Ovary (tissue), 9 donors: ENCODE measurements around the gene LAS1L. TPM values are rescaled to one million over a fixed set of nuclear protein-coding genes. Genes with fewer than 3 reads are reported as not detected.

Experiments
- DNase-seq, 5 donors: peaks; one replicate each; pipeline ENCODE4 v3.0.0-alpha.2; 2019 to 2020
- H3K27ac ChIP-seq, 2 donors: fragments of 200-600 bp; one replicate each; pipeline versions ENCODE4 v1.5.1 to v1.8.0; 2019 to 2022
- H3K27me3 ChIP-seq: fragments of 200-600 bp; one replicate; pipeline ENCODE4 v1.8.0; 2022
- H3K36me3 ChIP-seq: fragments of 200-600 bp; sonication (generic); one replicate; pipeline ENCODE4 v1.5.1; 2019
- H3K4me1 ChIP-seq: one replicate; pipeline ENCODE4 v1.8.1; 2013; ENCODE audit warnings: mild to moderate bottlenecking, moderate library complexity; ENCODE audit not compliant: insufficient read depth
- H3K4me3 ChIP-seq: fragments of 200-600 bp; sonication (generic); one replicate; pipeline ENCODE4 v1.5.1; 2017
- H3K9me3 ChIP-seq, 2 donors: fragments of 200-600 bp in 1 of 2; sonication (generic) in 1 of 2; one replicate each; pipeline versions ENCODE4 v1.5.1 to v1.8.1; 2013 to 2019; ENCODE audit warnings: mild to moderate bottlenecking in 1 of 2, moderate library complexity in 1 of 2
- CTCF ChIP-seq, 3 donors: fragments of 450-650 bp in 2 of 3; fragments of 200-600 bp in 1 of 3; IDR thresholded peaks; one replicate each; pipeline versions ENCODE4 v1.5.1 to v1.8.0; 2016 to 2022; ENCODE audit warnings: antibody characterized with exemption in 3 of 3, mild to moderate bottlenecking in 1 of 3
- EP300 ChIP-seq: sonication (generic); formaldehyde crosslinking; IDR thresholded peaks from one replicate; pipeline ENCODE4 v1.6.1; 2017; ENCODE audit warnings: antibody characterized with exemption
- POLR2A ChIP-seq: fragments of 450-650 bp; IDR thresholded peaks from one replicate; pipeline ENCODE4 v1.6.1; 2017; ENCODE audit warnings: antibody characterized with exemption, mild to moderate bottlenecking, moderate library complexity
- WGBS, 3 donors: extraction: QIAGEN DNeasy Blood & Tissue Kit in 1 of 3; methylation state at CpG; one replicate each; pipeline versions ENCODE4 v1.1.5 to v1.1.7; 2013 to 2017; 5-methylcytosine and 5-hydroxymethylcytosine counted together
- intact Hi-C, 4 donors: fragments of 100-400 bp; cut with DNase I; formaldehyde crosslinking; loops; one replicate each; pipeline versions ENCODE4 v1.11.0 to v1.15.1; 2022 to 2023
- polyA plus RNA-seq, 2 donors: library from polyadenylated mRNA; stranded (reverse); fragments of 200-250 nt in 1 of 2; fragments of 350-450 nt in 1 of 2; fragmentation: Illumina TruSeq in 1 of 2; extraction: RNeasy Lipid Tissue Mini Kit (QIAGEN cat#74804) in 1 of 2; gene quantifications; one replicate each; pipeline ENCODE4 v1.2.3, GENCODE V29; 2013 to 2014
- total RNA-seq, 7 donors: library from RNA; depleted of rRNA in 2 of 7; stranded (reverse); fragments of >200 nt in 2 of 7; fragmentation: NEBNext Ultra II Directional in 3 of 7; extraction: Animal tissue kit (Norgen Biotek cat#: 25700) in 3 of 7; gene quantifications; one replicate each; pipeline versions ENCODE4 v1.1.0 to v1.2.4, GENCODE V29; 2016 to 2023
- donor health status: DM: no; HTN: no; CAD: no; lungs with moderate emphysema.
- donor health status: DM: no; HTN: no; CAD: no.
- donor health status: Bipolar disorder and iron deficiency.
- donor health status: DM: yes; HTN: yes; CAD: no.
- donor health status: DM: no; HTN: no; CAD: no.
- donor health status: DM: yes; HTN: yes; CAD: no.

Gene LAS1L
- total and polyA plus RNA-seq, 9 donors = 14.4 to 35.1 (median 30.9) TPM

DNA sequence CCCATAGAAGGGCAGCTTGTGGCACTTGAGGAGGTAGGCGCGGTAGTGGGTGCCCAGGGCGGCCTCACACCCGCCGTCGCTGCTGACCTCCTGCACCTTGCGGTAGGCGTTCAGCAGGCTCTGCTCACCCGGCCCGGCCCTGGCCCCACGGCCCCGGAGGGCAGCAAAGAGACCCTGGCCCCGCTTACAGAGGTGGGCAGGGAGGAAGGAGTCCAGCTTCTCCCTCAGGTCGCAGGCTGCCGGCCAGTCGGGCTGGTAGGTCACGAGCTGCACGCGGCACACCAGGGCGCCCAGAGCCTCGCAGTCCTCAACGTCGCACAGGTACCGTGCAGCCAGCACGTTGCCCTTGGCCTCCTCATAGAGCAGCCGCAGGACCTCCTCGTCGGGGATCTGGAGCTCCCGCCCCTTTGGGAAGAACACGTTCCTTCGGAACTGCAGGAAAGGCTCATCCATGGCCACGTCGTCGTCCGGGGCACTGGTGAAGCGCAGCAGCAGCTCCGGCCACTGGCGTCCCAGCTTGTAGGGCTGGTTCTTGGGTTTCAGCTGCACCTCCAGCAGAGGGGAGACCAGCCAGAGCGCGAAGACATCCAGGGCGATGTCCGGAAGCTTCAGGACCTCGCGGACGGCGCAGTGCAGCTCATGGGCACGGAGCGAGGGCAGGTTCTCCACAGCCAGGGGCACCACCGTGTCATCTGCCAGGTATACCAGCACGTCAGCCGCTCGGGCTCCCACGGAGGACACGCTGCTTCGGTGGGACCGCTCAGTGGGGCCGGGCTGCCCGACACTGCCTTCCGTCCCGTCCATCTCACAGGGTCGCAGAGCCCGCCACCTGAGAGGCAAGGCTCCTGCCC is 17.1 kb upstream of the LAS1L start:
- 90 to 91% (median 90%) methylated on average over 62 of the region's 62 CpGs for WGBS, 3 donors
- no peak overlapping the region for H3K4me3 ChIP-seq
- no peaks in the 10 kb centered on the region for H3K36me3 ChIP-seq
- H3K27ac ChIP-seq = no peak overlapping the region
- no peaks in the 10 kb centered on the region for H3K4me1 ChIP-seq
- no peak for TF ChIP-seq EP300
- TF ChIP-seq POLR2A = no peak
- TF ChIP-seq CTCF (IDR thresholded peaks at IDR 0.05) = no peak
- no peaks in the 10 kb centered on the region for H3K27me3 ChIP-seq
- no peak for DNase-seq
- H3K9me3 ChIP-seq = no peaks in the 10 kb centered on the region
- intact Hi-C loops = no loop called here

- TF ChIP-seq EP300 = no peak
- no peak for TF ChIP-seq POLR2A
- no peak for TF ChIP-seq CTCF (IDR thresholded peaks at IDR 0.05)
- 82 to 89% (median 82%) methylated on average over 16 of the region's 16 CpGs for WGBS, 3 donors
These were observed 16.5 kb upstream of the LAS1L start for GRCh38 chrX:65551086-65551485.

GRCh38 chrX:65545456-65545855 is 10.9 kb upstream of the LAS1L start:
- Histone ChIP-seq H3K9me3 (no peaks in the 10 kb centered on the region), H3K4me3 (no peak overlapping the region), H3K36me3 (no peaks in the 10 kb centered on the region), H3K27ac (no peak overlapping the region), H3K27me3 (no peaks in the 10 kb centered on the region), H3K4me1 (no peaks in the 10 kb centered on the region)
- no peak for TF ChIP-seq CTCF (IDR thresholded peaks at IDR 0.05)
- TF ChIP-seq EP300 = no peak
- TF ChIP-seq POLR2A = no peak
- intact Hi-C loops = no loop called here
- no peak for DNase-seq
- WGBS, 3 donors = 56 to 70% (median 66%) methylated on average over 1 of the region's 1 CpG

More at GRCh38 chrX:65551086-65551485, 16.5 kb upstream of the LAS1L start:
- Histone ChIP-seq H3K9me3 (no peaks in the 10 kb centered on the region), H3K4me1 (no peaks in the 10 kb centered on the region), H3K27ac (no peak overlapping the region), H3K4me3 (no peak overlapping the region), H3K27me3 (no peaks in the 10 kb centered on the region), H3K36me3 (no peaks in the 10 kb centered on the region)
- DNase-seq = no peak
- intact Hi-C loops = no loop called here

- Histone ChIP-seq H3K36me3 (no peaks in the 10 kb centered on the region), H3K4me1 (no peaks in the 10 kb centered on the region), H3K9me3 (no peaks in the 10 kb centered on the region), H3K27me3 (no peaks in the 10 kb centered on the region), H3K27ac (no peak overlapping the region), H3K4me3 (no peak overlapping the region)
- WGBS, 3 donors = 33 to 42% (median 38%) methylated on average over 3 of the region's 3 CpGs
- DNase-seq = no peak
- intact Hi-C loops = no loop called here
- TF ChIP-seq EP300 (no peak), CTCF (IDR thresholded peaks at IDR 0.05) (no peak), POLR2A (no peak)
These were observed 2.6 kb upstream of the LAS1L start for GRCh38 chrX:65537229-65537628.
